DMS153 treated with DMSO at 0.1 percent for 48 hours (cell line): ENCODE data around the gene GPR108.

Source experiments
- DNase-seq: peaks from one replicate; lab custom pipeline; 2025; ENCODE audit not compliant: unreplicated experiment; lab: John Stamatoyannopoulos, UW

GPR108 gene

GRCh38 chr19:6737873-6738786 is 750 bp upstream of the GPR108 start:
- peak; percentile 88 for DNase-seq

GRCh38 chr19:6736917-6737283 is 480 bp downstream of the GPR108 start:
- DNase-seq, result no peak

GRCh38 chr19:6736169-6736916 is 1.0 kb downstream of the GPR108 start:
- DNase-seq, result peak; percentile 6

- no peak for DNase-seq
These were observed 2.0 kb downstream of the GPR108 start for GRCh38 chr19:6735181-6735911.

GRCh38 chr19:6734096-6734696 is 3.2 kb downstream of the GPR108 start:
- DNase-seq, result no peak

- DNase-seq, result no peak
These were observed 3.9 kb downstream of the GPR108 start for GRCh38 chr19:6733338-6734095.

GRCh38 chr19:6732803-6733337 is 4.5 kb downstream of the GPR108 start:
- no peak for DNase-seq

- no peak for DNase-seq
These were observed 5.6 kb downstream of the GPR108 start for GRCh38 chr19:6731822-6732221.

- DNase-seq, result no peak
These were observed 6.3 kb downstream of the GPR108 start for GRCh38 chr19:6730941-6731670.

- peak; percentile 11 for DNase-seq
These were observed 7.1 kb downstream of the GPR108 start for GRCh38 chr19:6730153-6730804.

GRCh38 chr19:6729573-6730152 is 7.7 kb downstream of the GPR108 start:
- no peak for DNase-seq

GRCh38 chr19:6728346-6728745 is 9.0 kb downstream of the GPR108 start:
- no peak for DNase-seq

- no peak for DNase-seq
These were observed 11.7 kb downstream of the GPR108 start for GRCh38 chr19:6725513-6726231.

- no peak for DNase-seq
These were observed 12.5 kb downstream of the GPR108 start for GRCh38 chr19:6724631-6725492.

GRCh38 chr19:6723738-6724137 is 13.6 kb downstream of the GPR108 start:
- DNase-seq, result no peak

- DNase-seq, result no peak
These were observed 14.2 kb downstream of the GPR108 start for GRCh38 chr19:6723108-6723618.

- no peak for DNase-seq
These were observed 15.6 kb downstream of the GPR108 start for GRCh38 chr19:6721773-6722172.
